HCT116 (cell line): ENCODE measurements around the gene NGFR. TPM values are rescaled to one million over a fixed set of nuclear protein-coding genes. Genes with fewer than 3 reads are reported as not detected.

Source experiments
- ATAC-seq: fragments of 200-7000 bp; cut with Tn5 transposase; 2 replicates; pipeline ENCODE4 v1.9.1; 2020; ENCODE audit warnings: mild to moderate bottlenecking, moderate library complexity
- BruUV-seq: library from RNA; stranded (reverse); fragments of 400-500 nt; replicated peaks from 2 replicates; lab custom pipeline; 2021; lab: Mats Ljungman, UMichigan
- CTCF ChIA-PET: fragments of 300-600 bp; sonication (Branson Sonifier 250); formaldehyde crosslinking; loops from one replicate; lab custom pipeline; 2021; ENCODE audit warnings: antibody characterized with exemption; lab: Charles Lee
- POLR2A ChIA-PET: fragments of 300-600, 350-600 bp; sonication (Branson Sonifier 250); formaldehyde crosslinking; loops from one replicate; lab custom pipeline; 2021; ENCODE audit warnings: antibody characterized with exemption; lab: Charles Lee
- RAD21 ChIA-PET, 2 experiments: fragments of 300-600 bp; sonication (Branson Sonifier 250); formaldehyde crosslinking; loops; one replicate each; lab custom pipeline; 2023; ENCODE audit warnings: low total read pairs in 2 of 2; ENCODE audit not compliant: uncharacterized antibody in 2 of 2, unreplicated experiment in 2 of 2, low non-redundant PET in 1 of 2; lab: Charles Lee
- DNase-seq: peaks from one replicate; pipeline ENCODE4 v3.0.0-alpha.2; 2010; ENCODE audit warnings: low read depth, low spot score
- H2AFZ ChIP-seq: fragments of 200-600 bp; shearing (Covaris generic), sonication (generic); 2 replicates; pipeline ENCODE4 v1.6.1; 2017; ENCODE audit warnings: low read depth, mixed run types, mixed read lengths, antibody characterized with exemption, low read length; ENCODE audit not compliant: poor library complexity, severe bottlenecking
- H3K27ac ChIP-seq: 2 replicates; pipeline ENCODE4 v1.5.1; 2012; ENCODE audit warnings: low read depth, low read length
- H3K27me3 ChIP-seq: fragments of 200-600 bp; sonication (generic); 2 replicates; pipeline ENCODE4 v1.6.1; 2016; ENCODE audit warnings: mixed run types, low read length, mixed read lengths; ENCODE audit not compliant: insufficient read depth
- H3K36me3 ChIP-seq, 2 experiments: fragments of 200-500 bp in 1 of 2; fragments of 200-600 bp in 1 of 2; sonication (Bioruptor generic) in 1 of 2; sonication (generic) in 1 of 2; 2 replicates each; pipeline versions ENCODE4 v1.5.1 to v1.6.1; 2014 to 2016; ENCODE audit warnings: low read length in 2 of 2, inconsistent platforms in 1 of 2, mixed read lengths in 1 of 2, mixed run types in 1 of 2; ENCODE audit not compliant: insufficient read depth in 2 of 2, control insufficient read depth in 1 of 2
- H3K4me1 ChIP-seq, 2 experiments: fragments of 200-600 bp in 1 of 2; sonication (generic) in 1 of 2; 2 replicates each; pipeline versions ENCODE4 v1.5.1 to v1.6.1; 2012 to 2017; ENCODE audit warnings: low read length in 2 of 2, inconsistent platforms in 1 of 2, mild to moderate bottlenecking in 1 of 2, mixed read lengths in 1 of 2, mixed run types in 1 of 2, moderate library complexity in 1 of 2; ENCODE audit not compliant: insufficient read depth in 2 of 2, control insufficient read depth in 1 of 2
- H3K4me2 ChIP-seq: fragments of 200-600 bp; sonication (generic); 2 replicates; pipeline ENCODE4 v1.6.1; 2017; ENCODE audit warnings: mixed run types, low read length, mixed read lengths
- H3K4me3 ChIP-seq, 2 experiments: fragments of 200-600 bp in 1 of 2; sonication (generic) in 1 of 2; replicated peaks in 1 of 2; 2 replicates each; pipeline ENCODE4 v1.5.1; 2011 to 2016; ENCODE audit warnings: low read length in 2 of 2, control low read depth in 1 of 2, low read depth in 1 of 2, mild to moderate bottlenecking in 1 of 2, mixed read lengths in 1 of 2, mixed run types in 1 of 2
- H3K79me2 ChIP-seq: fragments of 200-600 bp; sonication (generic); 2 replicates; pipeline ENCODE4 v1.6.1; 2017; ENCODE audit warnings: mild to moderate bottlenecking, mixed run types, low read length, moderate library complexity, mixed read lengths; ENCODE audit not compliant: insufficient read depth
- H3K9ac ChIP-seq: fragments of 200-600 bp; sonication (generic); 2 replicates; pipeline ENCODE4 v1.6.1; 2016; ENCODE audit warnings: low read length, mixed read lengths
- H3K9me2 ChIP-seq: fragments of 200-600 bp; sonication (generic), shearing (Covaris generic); 2 replicates; pipeline ENCODE4 v1.6.1; 2017; ENCODE audit warnings: mixed run types, mild to moderate bottlenecking, moderate library complexity; ENCODE audit not compliant: insufficient read depth
- H3K9me3 ChIP-seq, 2 experiments: fragments of 200-500 bp in 1 of 2; fragments of 200-600 bp in 1 of 2; sonication (Bioruptor generic) in 1 of 2; sonication (generic) in 1 of 2; 2 replicates each; pipeline ENCODE4 v1.6.1; 2014 to 2017; ENCODE audit warnings: low read length in 2 of 2, mixed read lengths in 2 of 2, inconsistent platforms in 1 of 2, low read depth in 1 of 2, mild to moderate bottlenecking in 1 of 2, mixed run types in 1 of 2, moderate library complexity in 1 of 2; ENCODE audit not compliant: control insufficient read depth in 1 of 2, insufficient read depth in 1 of 2
- H4K20me1 ChIP-seq: fragments of 200-600 bp; sonication (generic), shearing (Covaris generic); 2 replicates; pipeline ENCODE4 v1.6.1; 2017; ENCODE audit warnings: mixed run types, mild to moderate bottlenecking, moderate library complexity; ENCODE audit not compliant: insufficient read depth
- EGR1 ChIP-seq: IDR thresholded peaks from 2 replicates; pipeline ENCODE4 v1.6.1; 2012; ENCODE audit warnings: low read depth
- EZH2 ChIP-seq: fragments of 200-600 bp; sonication (generic); IDR thresholded peaks from 2 replicates; pipeline ENCODE4 v1.6.1; 2017; ENCODE audit warnings: antibody characterized with exemption, mixed run types
- EZH2phosphoT487 ChIP-seq: fragments of 200-600 bp; IDR thresholded peaks from 2 replicates; pipeline ENCODE4 v1.6.1; 2018; ENCODE audit warnings: antibody characterized with exemption, borderline replicate concordance
- JUND ChIP-seq: IDR thresholded peaks from 2 replicates; pipeline ENCODE4 v1.6.1; 2012
- POLR2A ChIP-seq: IDR thresholded peaks from 2 replicates; pipeline ENCODE4 v1.7.0; 2011; ENCODE audit warnings: borderline replicate concordance; ENCODE audit not compliant: insufficient read depth, insufficient read length; ENCODE audit errors: extremely low read depth
- TCF7L2 ChIP-seq: IDR thresholded peaks from 2 replicates; pipeline ENCODE4 v1.7.0; 2011; ENCODE audit warnings: borderline replicate concordance, inconsistent platforms; ENCODE audit not compliant: insufficient read depth, insufficient read length; ENCODE audit errors: extremely low read depth
- YY1 ChIP-seq: IDR thresholded peaks from 2 replicates; pipeline ENCODE4 v1.6.1; 2011; ENCODE audit warnings: low read length, low read depth, moderate library complexity, mild to moderate bottlenecking; ENCODE audit not compliant: insufficient replicate concordance; ENCODE audit errors: extremely low read depth
- ZFX ChIP-seq: fragments of 450-650 bp; IDR thresholded peaks from 2 replicates; pipeline ENCODE4 v1.6.1; 2017
- ZNF274 ChIP-seq: fragments of 200-500 bp; sonication (Bioruptor generic); IDR thresholded peaks from 2 replicates; pipeline ENCODE4 v1.6.1; 2014; ENCODE audit warnings: mild to moderate bottlenecking, low read depth, low read length, inconsistent platforms
- intact Hi-C: fragments of 100-400 bp; cut with micrococcal nuclease; formaldehyde crosslinking; loops from 2 replicates; pipeline ENCODE4 v1.10.0; 2022
- total RNA-seq: library from RNA; stranded (reverse); gene quantifications from one replicate; pipeline ENCODE4 v1.2.1, GENCODE V29; 2021; ENCODE audit not compliant: unreplicated experiment
- TF ChIP-seq, protein P1 (sequence below), 3 experiments: fragments of 200-600 bp in 1 of 3; sonication (generic) in 1 of 3; IDR thresholded peaks in 2 of 3; conservative IDR thresholded peaks in 1 of 3; 2 replicates each; pipeline ENCODE4 v1.5.1; 2012 to 2017; ENCODE audit warnings: low read depth in 2 of 3, low read length in 2 of 3, antibody characterized with exemption in 1 of 3, borderline replicate concordance in 1 of 3, control low read depth in 1 of 3, mild to moderate bottlenecking in 1 of 3, mixed read lengths in 1 of 3, mixed run types in 1 of 3, moderate library complexity in 1 of 3; ENCODE audit not compliant: insufficient read depth in 1 of 3
- TF ChIP-seq, protein P2 (sequence below): IDR thresholded peaks from 2 replicates; pipeline ENCODE4 v1.6.1; 2011; ENCODE audit warnings: mild to moderate bottlenecking, low read length, moderate library complexity; ENCODE audit not compliant: insufficient replicate concordance; ENCODE audit errors: extremely low read depth
- TF ChIP-seq, protein P3 (sequence below): IDR thresholded peaks from 2 replicates; pipeline ENCODE4 v1.6.1; 2012; ENCODE audit warnings: low read depth

NGFR gene
- total RNA-seq, 1 experiment from 2014 or later: 6.1 TPM

- ChIA-PET CTCF (interaction anchor here (1.2 kb wide), 1 partner anchor 9 kb away, joined by 3 read pairs; the partner anchor contains the start of gene NGFR), POLR2A (interaction anchor here (0.7 kb wide), 1 partner anchor 20 kb away, joined by 4 read pairs; no protein-coding TSS in a partner anchor), RAD21 (no interaction called here)
- no TSS peak for BruUV-seq
- ATAC-seq (no peak), DNase-seq (no peak)
- Histone ChIP-seq H3K27ac (no peak overlapping the region), H3K9ac (no peak overlapping the region), H3K4me1 (peaks cover 17 to 23% of the 10 kb centered on the region in 2 experiments), H3K27me3 (no peaks in the 10 kb centered on the region), H3K36me3 (no peaks in the 10 kb centered on the region), H4K20me1 (no peaks in the 10 kb centered on the region), H2AFZ (no peak overlapping the region), H3K9me2 (no peaks in the 10 kb centered on the region), H3K79me2 (no peaks in the 10 kb centered on the region), H3K9me3 (no peaks in the 10 kb centered on the region), H3K4me3 (no peak overlapping the region), H3K4me2 (no peak overlapping the region)
- intact Hi-C loops: no loop called here
- TF ChIP-seq POLR2A: no peak
- no peak for TF ChIP-seq EZH2
- no peak for TF ChIP-seq EZH2phosphoT487
- TF ChIP-seq JUND: no peak
- TF ChIP-seq, protein P1, sequence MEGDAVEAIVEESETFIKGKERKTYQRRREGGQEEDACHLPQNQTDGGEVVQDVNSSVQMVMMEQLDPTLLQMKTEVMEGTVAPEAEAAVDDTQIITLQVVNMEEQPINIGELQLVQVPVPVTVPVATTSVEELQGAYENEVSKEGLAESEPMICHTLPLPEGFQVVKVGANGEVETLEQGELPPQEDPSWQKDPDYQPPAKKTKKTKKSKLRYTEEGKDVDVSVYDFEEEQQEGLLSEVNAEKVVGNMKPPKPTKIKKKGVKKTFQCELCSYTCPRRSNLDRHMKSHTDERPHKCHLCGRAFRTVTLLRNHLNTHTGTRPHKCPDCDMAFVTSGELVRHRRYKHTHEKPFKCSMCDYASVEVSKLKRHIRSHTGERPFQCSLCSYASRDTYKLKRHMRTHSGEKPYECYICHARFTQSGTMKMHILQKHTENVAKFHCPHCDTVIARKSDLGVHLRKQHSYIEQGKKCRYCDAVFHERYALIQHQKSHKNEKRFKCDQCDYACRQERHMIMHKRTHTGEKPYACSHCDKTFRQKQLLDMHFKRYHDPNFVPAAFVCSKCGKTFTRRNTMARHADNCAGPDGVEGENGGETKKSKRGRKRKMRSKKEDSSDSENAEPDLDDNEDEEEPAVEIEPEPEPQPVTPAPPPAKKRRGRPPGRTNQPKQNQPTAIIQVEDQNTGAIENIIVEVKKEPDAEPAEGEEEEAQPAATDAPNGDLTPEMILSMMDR (IDR thresholded peaks at IDR 0.05 in 2 of 3, conservative IDR thresholded peaks at IDR 0.05 in 1 of 3; ENCODE audit: borderline replicate concordance in 1 of 3, insufficient read depth in 1 of 3, low read depth in 2 of 3, low read length in 2 of 3): no peak
- no peak for TF ChIP-seq TCF7L2
- TF ChIP-seq, protein P2, sequence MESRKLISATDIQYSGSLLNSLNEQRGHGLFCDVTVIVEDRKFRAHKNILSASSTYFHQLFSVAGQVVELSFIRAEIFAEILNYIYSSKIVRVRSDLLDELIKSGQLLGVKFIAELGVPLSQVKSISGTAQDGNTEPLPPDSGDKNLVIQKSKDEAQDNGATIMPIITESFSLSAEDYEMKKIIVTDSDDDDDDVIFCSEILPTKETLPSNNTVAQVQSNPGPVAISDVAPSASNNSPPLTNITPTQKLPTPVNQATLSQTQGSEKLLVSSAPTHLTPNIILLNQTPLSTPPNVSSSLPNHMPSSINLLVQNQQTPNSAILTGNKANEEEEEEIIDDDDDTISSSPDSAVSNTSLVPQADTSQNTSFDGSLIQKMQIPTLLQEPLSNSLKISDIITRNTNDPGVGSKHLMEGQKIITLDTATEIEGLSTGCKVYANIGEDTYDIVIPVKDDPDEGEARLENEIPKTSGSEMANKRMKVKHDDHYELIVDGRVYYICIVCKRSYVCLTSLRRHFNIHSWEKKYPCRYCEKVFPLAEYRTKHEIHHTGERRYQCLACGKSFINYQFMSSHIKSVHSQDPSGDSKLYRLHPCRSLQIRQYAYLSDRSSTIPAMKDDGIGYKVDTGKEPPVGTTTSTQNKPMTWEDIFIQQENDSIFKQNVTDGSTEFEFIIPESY: no peak
- no peak for TF ChIP-seq ZFX
- no peak for TF ChIP-seq EGR1
- TF ChIP-seq ZNF274: no peak
- no peak for TF ChIP-seq YY1
- TF ChIP-seq, protein P3, sequence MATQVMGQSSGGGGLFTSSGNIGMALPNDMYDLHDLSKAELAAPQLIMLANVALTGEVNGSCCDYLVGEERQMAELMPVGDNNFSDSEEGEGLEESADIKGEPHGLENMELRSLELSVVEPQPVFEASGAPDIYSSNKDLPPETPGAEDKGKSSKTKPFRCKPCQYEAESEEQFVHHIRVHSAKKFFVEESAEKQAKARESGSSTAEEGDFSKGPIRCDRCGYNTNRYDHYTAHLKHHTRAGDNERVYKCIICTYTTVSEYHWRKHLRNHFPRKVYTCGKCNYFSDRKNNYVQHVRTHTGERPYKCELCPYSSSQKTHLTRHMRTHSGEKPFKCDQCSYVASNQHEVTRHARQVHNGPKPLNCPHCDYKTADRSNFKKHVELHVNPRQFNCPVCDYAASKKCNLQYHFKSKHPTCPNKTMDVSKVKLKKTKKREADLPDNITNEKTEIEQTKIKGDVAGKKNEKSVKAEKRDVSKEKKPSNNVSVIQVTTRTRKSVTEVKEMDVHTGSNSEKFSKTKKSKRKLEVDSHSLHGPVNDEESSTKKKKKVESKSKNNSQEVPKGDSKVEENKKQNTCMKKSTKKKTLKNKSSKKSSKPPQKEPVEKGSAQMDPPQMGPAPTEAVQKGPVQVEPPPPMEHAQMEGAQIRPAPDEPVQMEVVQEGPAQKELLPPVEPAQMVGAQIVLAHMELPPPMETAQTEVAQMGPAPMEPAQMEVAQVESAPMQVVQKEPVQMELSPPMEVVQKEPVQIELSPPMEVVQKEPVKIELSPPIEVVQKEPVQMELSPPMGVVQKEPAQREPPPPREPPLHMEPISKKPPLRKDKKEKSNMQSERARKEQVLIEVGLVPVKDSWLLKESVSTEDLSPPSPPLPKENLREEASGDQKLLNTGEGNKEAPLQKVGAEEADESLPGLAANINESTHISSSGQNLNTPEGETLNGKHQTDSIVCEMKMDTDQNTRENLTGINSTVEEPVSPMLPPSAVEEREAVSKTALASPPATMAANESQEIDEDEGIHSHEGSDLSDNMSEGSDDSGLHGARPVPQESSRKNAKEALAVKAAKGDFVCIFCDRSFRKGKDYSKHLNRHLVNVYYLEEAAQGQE: no peak
- TF ChIP-seq, all 23 proteins: peak for 0
Measured at GRCh38 chr17:49504369-49504768, 9.3 kb downstream of the NGFR start.
